Activated CD4-positive, alpha-beta T cell treated with anti-CD3 and anti-CD28 coated beads, Interleukin-2, amount 10 ng/mL, durations not matched to agents 24 days and 14 days (primary cell): Measurements from ENCODE around the gene TXNRD3. TPM values are rescaled to one million over a fixed set of nuclear protein-coding genes. Genes with fewer than 3 reads are reported as not detected.

Experiments
- DNase-seq: peaks from one replicate; pipeline ENCODE4 v3.0.0; 2022
- H3K27ac Mint-ChIP-seq: one replicate; pipeline ENCODE4 v1.8.0; 2022; ENCODE audit warnings: mild to moderate bottlenecking, mixed read lengths
- H3K27me3 Mint-ChIP-seq: one replicate; pipeline ENCODE4 v1.8.0; 2022; ENCODE audit warnings: mixed read lengths
- H3K36me3 Mint-ChIP-seq: one replicate; pipeline ENCODE4 v1.8.0; 2022; ENCODE audit warnings: low read depth, mild to moderate bottlenecking, mixed read lengths
- H3K4me1 Mint-ChIP-seq: one replicate; pipeline ENCODE4 v1.8.0; 2021; ENCODE audit warnings: mixed read lengths
- H3K4me3 Mint-ChIP-seq: one replicate; pipeline ENCODE4 v1.8.0; 2022; ENCODE audit warnings: mild to moderate bottlenecking, moderate library complexity, mixed read lengths
- H3K9me3 Mint-ChIP-seq: one replicate; pipeline ENCODE4 v1.8.0; 2021; ENCODE audit warnings: mixed read lengths
- intact Hi-C: fragments of 100-400 bp; cut with micrococcal nuclease; formaldehyde crosslinking; loops from one replicate; pipeline ENCODE4 v1.15.1; 2023
- total RNA-seq: library from RNA; stranded (reverse); gene quantifications from 2 replicates; pipeline ENCODE4 v1.2.3, GENCODE V29; 2022

The TXNRD3 gene
- total RNA-seq, 1 donor from 2014 or later, result 1.5 TPM

DNA sequence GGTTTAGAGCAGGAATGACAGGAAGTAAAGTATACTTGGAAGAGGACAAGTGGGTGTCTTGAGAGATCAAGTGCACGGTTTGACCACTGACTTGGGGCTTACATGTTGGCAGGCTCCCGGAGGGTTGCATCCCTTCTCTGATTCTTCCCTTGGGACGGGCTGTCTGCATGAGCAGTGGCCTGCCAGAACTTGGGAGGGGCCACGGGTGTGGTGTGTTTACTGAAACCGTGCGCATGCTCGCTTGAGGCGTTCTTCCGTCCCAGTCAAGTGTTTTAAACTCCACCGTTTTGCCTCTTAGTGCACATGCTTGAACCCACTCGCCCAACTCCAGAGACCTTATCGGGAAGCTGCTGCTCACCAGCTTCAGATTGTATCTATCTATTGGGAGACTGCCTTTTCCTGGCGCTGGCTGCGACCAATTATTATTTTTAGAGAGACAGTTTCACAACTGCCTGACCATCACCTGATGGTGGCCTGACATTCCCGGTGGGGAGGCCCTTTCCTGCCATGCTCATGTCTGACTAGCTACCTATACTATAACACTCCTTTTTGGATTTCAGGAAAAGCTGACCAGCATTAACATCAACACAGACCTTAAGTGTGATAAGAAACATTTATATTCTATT, 81.3 kb downstream of the TXNRD3 start:
- Mint-ChIP-seq H3K27ac (no peak overlapping the region), H3K36me3 (no peaks in the 10 kb centered on the region), H3K4me3 (no peak overlapping the region), H3K4me1 (no peaks in the 10 kb centered on the region), H3K9me3 (no peaks in the 10 kb centered on the region), H3K27me3 (peaks cover 2% of the 10 kb centered on the region)
- DNase-seq, result peak; percentile 48
- intact Hi-C loops, result no loop called here

DNA sequence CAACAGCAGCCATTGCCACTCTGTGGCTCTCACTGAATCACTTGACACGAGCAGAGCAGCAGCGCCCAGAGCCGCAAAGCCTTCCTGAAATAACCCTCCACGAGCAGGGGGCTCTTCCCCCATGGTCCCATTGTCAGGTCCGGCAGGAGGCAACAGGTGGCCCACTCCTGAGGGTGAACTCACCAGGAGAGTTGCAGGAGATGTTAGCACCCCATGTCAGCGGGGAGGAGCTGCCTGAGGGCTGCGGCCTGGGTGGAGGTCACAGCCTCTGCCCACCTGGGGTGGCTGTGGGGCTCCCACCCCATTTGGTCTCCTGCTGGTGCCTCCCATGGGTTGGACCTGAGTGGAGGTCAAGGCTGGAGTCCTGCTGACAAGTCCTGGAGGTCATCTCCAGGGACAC, 83.8 kb downstream of the TXNRD3 start:
- H3K4me3 Mint-ChIP-seq, result no peak overlapping the region
- peak; percentile 46 for DNase-seq
- intact Hi-C loops, result no loop called here
- no peak overlapping the region for H3K27ac Mint-ChIP-seq
- no peaks in the 10 kb centered on the region for H3K4me1 Mint-ChIP-seq
- H3K27me3 Mint-ChIP-seq, result peaks cover 2% of the 10 kb centered on the region
- H3K9me3 Mint-ChIP-seq, result no peaks in the 10 kb centered on the region
- H3K36me3 Mint-ChIP-seq, result no peaks in the 10 kb centered on the region

DNA sequence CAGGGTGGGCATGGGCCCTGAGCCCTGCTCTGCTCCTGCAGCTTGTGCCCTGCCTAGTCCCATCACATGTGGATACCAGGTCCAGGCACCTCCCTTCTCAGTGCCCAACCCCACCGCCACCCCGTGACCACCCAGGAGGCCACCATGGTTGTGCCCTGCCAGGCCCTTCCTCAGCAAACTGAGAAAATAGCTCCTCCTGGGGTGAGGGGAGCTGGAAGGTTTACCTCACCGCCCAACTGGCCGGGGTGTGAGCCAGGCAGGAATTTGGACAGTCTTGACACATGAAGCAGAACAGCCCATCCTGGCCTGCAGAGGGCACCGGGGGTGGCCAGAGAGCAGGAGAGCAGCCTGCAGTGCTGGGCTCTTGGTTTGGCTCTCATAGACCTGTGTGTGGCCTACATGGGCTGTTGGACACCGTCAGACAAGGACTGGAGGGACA, 84.8 kb downstream of the TXNRD3 start:
- H3K27ac Mint-ChIP-seq, result no peak overlapping the region
- DNase-seq, result peak; percentile 48
- H3K9me3 Mint-ChIP-seq, result no peaks in the 10 kb centered on the region
- no peaks in the 10 kb centered on the region for H3K36me3 Mint-ChIP-seq
- intact Hi-C loops, result no loop called here
- H3K4me3 Mint-ChIP-seq, result no peak overlapping the region
- H3K4me1 Mint-ChIP-seq, result no peaks in the 10 kb centered on the region
- H3K27me3 Mint-ChIP-seq, result peaks cover 7% of the 10 kb centered on the region

DNA sequence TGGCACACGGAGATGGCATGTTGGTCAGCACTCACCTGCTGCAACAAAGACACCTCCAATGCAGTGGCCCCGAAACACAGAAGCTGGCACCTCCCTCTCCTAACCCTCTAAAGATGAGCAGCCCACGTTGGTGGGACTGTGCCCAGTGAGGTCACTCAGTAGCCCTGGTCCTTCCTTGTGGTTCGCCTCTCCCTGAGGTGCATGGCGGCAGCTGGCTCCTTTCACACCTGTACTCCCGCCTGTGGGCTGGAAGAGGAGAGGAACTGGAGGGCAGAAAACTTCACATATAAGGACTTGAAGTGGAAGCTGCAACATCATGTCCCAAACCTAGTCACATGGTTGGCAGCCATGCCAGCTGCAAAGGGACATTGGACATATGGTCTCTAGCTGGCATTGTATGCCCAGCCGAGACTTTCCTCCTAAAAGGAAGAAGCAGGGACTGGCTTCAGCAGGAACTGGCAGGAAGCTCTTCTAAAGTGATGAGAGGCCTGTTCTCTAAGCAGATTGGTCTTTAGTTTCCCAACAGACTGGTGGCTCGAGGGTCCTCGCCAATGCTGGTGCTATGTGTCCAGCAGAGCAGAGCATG, 85.4 kb downstream of the TXNRD3 start:
- intact Hi-C loops, result no loop called here
- Mint-ChIP-seq H3K4me1 (no peaks in the 10 kb centered on the region), H3K27ac (no peak overlapping the region), H3K4me3 (no peak overlapping the region), H3K9me3 (no peaks in the 10 kb centered on the region), H3K36me3 (no peaks in the 10 kb centered on the region), H3K27me3 (peaks cover 7% of the 10 kb centered on the region)
- peak; percentile 46 for DNase-seq

DNA sequence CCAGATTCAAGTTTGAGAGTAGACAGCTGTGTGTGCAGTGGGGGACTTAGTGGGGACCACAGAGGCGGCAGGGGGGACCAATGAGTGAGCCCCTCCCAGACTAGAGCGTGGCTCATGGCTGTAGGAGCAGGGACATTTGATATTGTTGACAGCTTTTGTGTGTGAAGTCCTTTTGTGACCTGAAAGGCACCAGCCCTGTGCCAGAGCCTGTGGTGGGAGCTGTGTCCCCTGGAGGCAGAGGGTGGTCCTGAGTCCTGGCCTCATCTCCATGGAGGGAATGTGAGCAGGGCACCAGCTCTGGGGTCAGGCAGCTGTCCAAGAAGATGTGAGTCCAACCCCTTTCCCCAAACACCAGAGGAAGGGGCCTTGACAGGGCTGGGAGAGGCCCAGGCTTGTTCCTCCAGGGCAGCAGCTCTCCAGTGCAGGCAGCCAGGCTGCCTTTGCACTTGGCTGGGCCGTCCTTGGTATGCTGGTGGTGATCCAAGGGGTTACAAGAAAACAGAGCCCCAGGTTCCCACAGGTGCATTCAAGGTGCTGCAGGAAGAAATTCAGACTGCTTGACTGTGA, 86.1 kb downstream of the TXNRD3 start:
- Mint-ChIP-seq H3K4me1 (no peaks in the 10 kb centered on the region), H3K27me3 (peaks cover 7% of the 10 kb centered on the region), H3K36me3 (no peaks in the 10 kb centered on the region), H3K9me3 (no peaks in the 10 kb centered on the region), H3K4me3 (no peak overlapping the region), H3K27ac (no peak overlapping the region)
- peak; percentile 41 for DNase-seq
- intact Hi-C loops, result no loop called here

DNA sequence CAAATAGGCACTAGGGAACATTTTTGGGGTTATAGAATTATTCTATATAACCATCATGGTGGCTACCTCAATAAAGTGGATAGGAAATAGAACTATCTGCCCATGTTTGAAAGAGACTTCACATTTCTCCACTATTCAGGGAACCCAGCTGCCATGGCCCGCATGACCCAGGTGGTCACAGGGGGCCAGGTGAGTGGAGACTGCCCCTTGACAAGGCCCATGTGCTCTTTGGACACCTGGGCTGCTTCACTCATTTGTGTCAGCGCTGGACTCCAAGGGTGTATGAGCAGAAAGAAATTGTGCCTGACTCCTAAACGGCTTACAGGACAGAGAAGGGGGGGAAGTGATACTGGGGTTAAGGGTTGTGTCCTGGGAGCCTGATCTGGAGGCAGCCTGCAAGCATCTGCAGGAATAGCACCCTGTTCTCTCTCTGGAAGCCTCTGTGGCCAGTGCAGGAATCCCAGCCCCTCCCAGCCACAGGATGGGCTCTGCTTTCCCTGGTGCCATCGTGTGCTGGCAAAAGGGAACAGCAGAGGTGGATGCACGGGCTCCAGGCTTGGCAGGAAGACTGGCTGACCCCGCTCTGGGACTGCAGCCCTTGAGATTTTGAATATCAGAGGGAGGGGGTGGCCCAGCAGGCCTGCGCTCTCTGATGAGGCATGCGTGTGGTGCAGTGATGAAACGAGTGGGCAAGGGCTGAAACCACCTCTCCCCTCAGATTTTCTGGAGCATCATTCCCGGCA, 87.1 kb downstream of the TXNRD3 start:
- Mint-ChIP-seq H3K4me1 (no peaks in the 10 kb centered on the region), H3K27me3 (peaks cover 7% of the 10 kb centered on the region), H3K27ac (no peak overlapping the region), H3K9me3 (no peaks in the 10 kb centered on the region), H3K36me3 (no peaks in the 10 kb centered on the region), H3K4me3 (no peak overlapping the region)
- intact Hi-C loops, result no loop called here
- peak; percentile 40 for DNase-seq

DNA sequence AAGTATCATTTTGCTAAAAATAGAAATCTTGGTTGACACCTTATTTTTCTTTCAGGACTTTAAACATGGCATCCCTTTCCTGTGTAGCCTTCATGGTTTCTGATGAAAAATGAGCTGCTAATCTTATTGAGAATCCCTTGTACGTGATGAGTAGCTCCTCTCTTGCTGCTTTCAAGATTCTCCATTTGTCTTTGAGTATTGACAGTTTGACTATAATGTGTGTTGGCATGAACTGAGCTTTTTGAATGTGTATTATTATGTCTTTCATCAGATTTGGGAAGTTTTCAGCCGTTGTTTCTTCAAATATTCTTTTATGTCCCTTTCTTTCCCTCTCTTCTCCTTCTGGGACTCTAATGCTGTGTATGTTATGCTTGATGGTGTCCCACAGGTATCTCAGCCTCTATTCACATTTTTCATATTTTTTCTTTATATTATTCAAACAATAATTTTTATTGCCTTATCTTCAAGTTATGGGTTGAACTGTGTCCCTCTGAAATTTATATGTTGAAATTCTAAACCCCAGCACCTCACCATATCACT, 92.1 kb downstream of the TXNRD3 start:
- H3K27ac Mint-ChIP-seq, result no peak overlapping the region
- intact Hi-C loops, result no loop called here
- H3K36me3 Mint-ChIP-seq, result no peaks in the 10 kb centered on the region
- no peaks in the 10 kb centered on the region for H3K9me3 Mint-ChIP-seq
- DNase-seq, result no peak
- H3K4me3 Mint-ChIP-seq, result no peak overlapping the region
- peaks cover 19% of the 10 kb centered on the region for H3K27me3 Mint-ChIP-seq
- H3K4me1 Mint-ChIP-seq, result no peaks in the 10 kb centered on the region

DNA sequence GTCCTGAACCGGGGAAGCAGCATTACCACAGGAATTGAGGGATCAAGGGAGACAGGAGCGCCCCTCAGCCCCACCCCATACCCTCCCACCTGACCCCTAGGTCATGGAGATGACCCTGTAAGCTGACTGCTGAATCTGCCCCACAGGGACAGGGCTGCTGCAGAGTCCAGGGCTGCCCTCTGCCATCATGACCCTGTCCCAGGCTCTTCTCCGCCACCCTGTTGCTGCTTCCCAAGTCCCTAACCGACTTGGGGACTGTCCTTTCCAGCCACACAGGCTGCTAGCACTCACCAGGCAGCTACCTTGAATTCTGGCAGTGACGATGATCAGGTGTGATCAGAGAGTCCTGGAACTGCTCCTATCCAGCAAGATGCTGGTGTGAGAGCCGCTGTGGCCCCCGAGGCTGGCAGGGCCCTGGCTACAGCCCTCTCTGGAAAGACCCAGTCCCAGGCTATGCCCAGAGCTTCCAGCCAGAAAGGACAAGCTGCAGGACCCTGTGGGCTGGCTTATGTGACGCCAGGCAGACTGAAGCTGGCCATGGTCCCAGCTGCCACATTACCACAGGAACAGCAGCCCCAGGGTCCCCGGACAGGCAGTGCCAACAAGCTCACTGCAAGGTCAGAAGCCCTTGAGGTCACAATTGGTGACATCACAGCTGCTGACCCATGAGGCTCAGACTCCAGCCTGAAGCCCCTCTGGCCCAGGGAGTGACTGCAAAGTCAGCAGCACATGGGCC, 96.4 kb downstream of the TXNRD3 start, which contains the start of gene C3orf22:
TSS of gene C3orf22 (minus strand) at position 597 of the 736 bp plus-strand sequence. CDS start 5,542 bp downstream, outside the sequence.
- Mint-ChIP-seq H3K4me1 (no peaks in the 10 kb centered on the region), H3K36me3 (no peaks in the 10 kb centered on the region), H3K27me3 (peaks cover 12% of the 10 kb centered on the region), H3K27ac (no peak within 1 kb of the TSS), H3K4me3 (no peak within 1 kb of the TSS), H3K9me3 (no peaks in the 10 kb centered on the region)
- no peak for DNase-seq
- intact Hi-C loops, result no loop called here

DNA sequence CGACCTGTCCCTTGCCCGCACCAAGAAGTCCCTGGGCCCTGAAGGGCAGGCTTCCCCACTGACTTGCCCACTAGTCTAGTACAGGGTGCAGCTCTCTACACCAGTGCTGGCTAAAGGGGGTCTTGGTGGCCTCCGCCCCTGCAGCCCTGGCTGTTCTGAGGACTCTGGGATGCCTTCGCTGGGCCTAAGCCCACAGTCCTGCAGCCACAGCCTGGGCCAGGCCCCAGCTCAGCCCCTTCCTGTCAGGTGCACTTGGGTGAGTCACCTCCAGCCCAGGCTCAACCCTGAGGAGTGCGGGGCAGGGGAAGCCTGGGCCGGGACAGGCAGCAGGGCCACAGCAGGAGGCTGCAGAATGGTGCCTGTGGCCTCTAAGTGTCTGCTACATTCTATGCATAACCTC, 97.2 kb downstream of the TXNRD3 start:
- intact Hi-C loops, result no loop called here
- peaks cover 11% of the 10 kb centered on the region for H3K27me3 Mint-ChIP-seq
- H3K4me1 Mint-ChIP-seq, result no peaks in the 10 kb centered on the region
- no peak overlapping the region for H3K27ac Mint-ChIP-seq
- H3K36me3 Mint-ChIP-seq, result no peaks in the 10 kb centered on the region
- DNase-seq, result no peak
- no peaks in the 10 kb centered on the region for H3K9me3 Mint-ChIP-seq
- no peak overlapping the region for H3K4me3 Mint-ChIP-seq

DNA sequence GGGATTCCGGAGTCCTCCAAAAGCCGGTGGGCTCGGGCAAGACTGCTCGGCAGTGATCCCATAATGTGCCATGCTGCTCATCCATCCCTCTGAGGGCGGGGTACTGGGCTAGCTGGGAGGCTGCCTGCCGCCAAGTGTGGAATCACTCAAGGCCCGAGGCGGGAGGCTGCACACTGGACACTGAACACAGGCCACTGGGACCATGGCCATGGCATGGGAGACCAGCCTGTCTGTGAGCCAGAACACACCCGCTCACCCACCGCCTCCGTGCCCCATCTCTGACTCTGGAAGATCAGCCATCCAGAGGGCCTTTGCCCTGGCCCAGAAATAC, 97.5 kb downstream of the TXNRD3 start:
- Mint-ChIP-seq H3K4me1 (no peaks in the 10 kb centered on the region), H3K4me3 (no peak overlapping the region), H3K27me3 (peaks cover 8% of the 10 kb centered on the region), H3K36me3 (no peaks in the 10 kb centered on the region), H3K27ac (no peak overlapping the region), H3K9me3 (no peaks in the 10 kb centered on the region)
- DNase-seq, result no peak
- intact Hi-C loops, result no loop called here

Other genes with a start within 250 kb of the TXNRD3 start
- gene ZXDC, start 179.2 kb downstream of the TXNRD3 start, total RNA-seq, result 29.2 and 29.4 TPM in 2 replicates
- not detected in 2 replicates for gene UROC1, start 137.4 kb downstream of the TXNRD3 start, total RNA-seq
- gene CHST13, start 131.0 kb downstream of the TXNRD3 start, total RNA-seq, result not detected in 2 replicates
- not detected in 2 replicates for gene C3orf22, start 96.2 kb downstream of the TXNRD3 start, total RNA-seq
- 17.1 and 18.5 TPM in 2 replicates for gene CHCHD6, start 49.1 kb upstream of the TXNRD3 start, total RNA-seq